Mesothelial cell of epicardium (in vitro differentiated cells): ENCODE data around the gene XCR1. TPM values are rescaled to one million over a fixed set of nuclear protein-coding genes. Genes with fewer than 3 reads are reported as not detected.

Source experiments
- DNase-seq, 2 experiments: peaks; one replicate each; pipeline ENCODE4 v3.0.0; 2021; ENCODE audit warnings: low spot score in 2 of 2; ENCODE audit not compliant: unreplicated experiment in 2 of 2
- H3K27ac Mint-ChIP-seq: 2 replicates; pipeline ENCODE4 v1.8.0; 2021; ENCODE audit warnings: mixed read lengths
- H3K27me3 Mint-ChIP-seq: 2 replicates; pipeline ENCODE4 v1.8.0; 2021; ENCODE audit warnings: low read depth, mixed read lengths
- H3K36me3 Mint-ChIP-seq: 2 replicates; pipeline ENCODE4 v1.8.0; 2021; ENCODE audit warnings: mixed read lengths
- H3K4me1 Mint-ChIP-seq: 2 replicates; pipeline ENCODE4 v1.8.0; 2021; ENCODE audit warnings: mixed read lengths
- H3K4me3 Mint-ChIP-seq: 2 replicates; pipeline ENCODE4 v1.8.0; 2021; ENCODE audit warnings: mild to moderate bottlenecking, moderate library complexity, mixed read lengths
- H3K9me3 Mint-ChIP-seq: 2 replicates; pipeline ENCODE4 v1.8.0; 2021; ENCODE audit warnings: mixed read lengths
- total RNA-seq: library from RNA; stranded (reverse); gene quantifications from 3 replicates; pipeline ENCODE4 v1.2.1, GENCODE V29; 2021
- TF ChIP-seq, protein P1 (sequence below): fragments of 200-600 bp; sonication (generic); IDR thresholded peaks from one replicate; pipeline ENCODE4 v1.5.0; 2021; ENCODE audit warnings: antibody characterized with exemption; ENCODE audit not compliant: unreplicated experiment

Gene XCR1
- total RNA-seq, 1 donor from 2014 or later: not detected

DNA sequence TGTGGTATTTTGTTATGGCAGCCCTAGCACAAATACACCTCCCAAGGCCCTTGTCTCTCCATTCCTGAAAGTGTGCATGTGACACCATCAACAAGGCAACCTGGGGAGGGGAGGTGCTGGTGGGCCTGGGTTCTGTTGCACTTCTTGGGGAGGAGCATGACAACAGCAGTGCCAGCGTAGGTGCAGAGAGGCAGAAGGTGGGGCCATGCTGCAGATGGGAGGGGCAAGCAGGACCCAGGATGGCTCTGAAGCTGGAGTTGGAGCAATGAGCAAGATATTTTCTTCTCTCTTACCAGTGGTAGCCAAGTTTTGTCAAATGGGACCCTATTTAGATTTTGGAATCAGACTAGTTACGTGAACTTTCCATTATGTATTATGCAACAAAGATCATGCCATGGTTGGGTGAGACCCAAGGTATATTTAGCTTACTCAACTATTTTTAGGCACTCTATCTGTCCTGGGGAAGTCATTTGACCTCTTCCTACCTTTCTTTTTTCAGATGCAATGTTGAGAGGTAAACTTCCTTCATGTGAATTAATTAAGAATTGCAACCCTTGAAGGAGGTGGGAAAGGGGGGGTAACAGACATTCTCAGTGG lies 35.1 kb downstream of the XCR1 start:
- no peak overlapping the region for H3K4me3 Mint-ChIP-seq
- peaks cover 6% of the 10 kb centered on the region for H3K27me3 Mint-ChIP-seq
- H3K9me3 Mint-ChIP-seq: no peaks in the 10 kb centered on the region
- H3K36me3 Mint-ChIP-seq: no peaks in the 10 kb centered on the region
- H3K4me1 Mint-ChIP-seq: peaks cover 3% of the 10 kb centered on the region
- no peak overlapping the region for H3K27ac Mint-ChIP-seq
- TF ChIP-seq, protein P1, sequence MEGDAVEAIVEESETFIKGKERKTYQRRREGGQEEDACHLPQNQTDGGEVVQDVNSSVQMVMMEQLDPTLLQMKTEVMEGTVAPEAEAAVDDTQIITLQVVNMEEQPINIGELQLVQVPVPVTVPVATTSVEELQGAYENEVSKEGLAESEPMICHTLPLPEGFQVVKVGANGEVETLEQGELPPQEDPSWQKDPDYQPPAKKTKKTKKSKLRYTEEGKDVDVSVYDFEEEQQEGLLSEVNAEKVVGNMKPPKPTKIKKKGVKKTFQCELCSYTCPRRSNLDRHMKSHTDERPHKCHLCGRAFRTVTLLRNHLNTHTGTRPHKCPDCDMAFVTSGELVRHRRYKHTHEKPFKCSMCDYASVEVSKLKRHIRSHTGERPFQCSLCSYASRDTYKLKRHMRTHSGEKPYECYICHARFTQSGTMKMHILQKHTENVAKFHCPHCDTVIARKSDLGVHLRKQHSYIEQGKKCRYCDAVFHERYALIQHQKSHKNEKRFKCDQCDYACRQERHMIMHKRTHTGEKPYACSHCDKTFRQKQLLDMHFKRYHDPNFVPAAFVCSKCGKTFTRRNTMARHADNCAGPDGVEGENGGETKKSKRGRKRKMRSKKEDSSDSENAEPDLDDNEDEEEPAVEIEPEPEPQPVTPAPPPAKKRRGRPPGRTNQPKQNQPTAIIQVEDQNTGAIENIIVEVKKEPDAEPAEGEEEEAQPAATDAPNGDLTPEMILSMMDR: no peak
- no peak for DNase-seq

DNA sequence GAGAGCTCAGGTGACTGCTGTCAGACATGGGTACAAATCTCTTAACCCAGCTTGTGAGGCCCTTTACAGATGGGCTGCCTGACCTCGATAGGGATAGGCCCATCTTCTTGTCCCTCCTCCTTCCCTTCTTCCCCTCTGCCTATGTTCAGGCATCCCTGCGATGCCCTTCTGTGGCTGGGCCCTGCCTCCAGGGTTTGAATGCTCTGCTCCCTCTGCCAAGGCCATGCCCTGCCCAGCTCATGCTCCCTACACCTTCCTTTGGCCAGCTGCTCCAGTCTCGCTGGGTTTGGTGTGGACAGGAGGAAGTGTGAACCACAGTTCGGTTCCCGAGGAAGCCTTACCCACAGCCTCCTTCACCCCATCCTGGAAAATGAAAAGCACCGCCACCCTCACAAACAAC lies 35.9 kb downstream of the XCR1 start:
- H3K4me3 Mint-ChIP-seq: no peak overlapping the region
- H3K9me3 Mint-ChIP-seq: no peaks in the 10 kb centered on the region
- H3K36me3 Mint-ChIP-seq: no peaks in the 10 kb centered on the region
- DNase-seq: no peak
- TF ChIP-seq, protein P1: no peak
- H3K27ac Mint-ChIP-seq: no peak overlapping the region
- peaks cover 3% of the 10 kb centered on the region for H3K4me1 Mint-ChIP-seq
- no peaks in the 10 kb centered on the region for H3K27me3 Mint-ChIP-seq

DNA sequence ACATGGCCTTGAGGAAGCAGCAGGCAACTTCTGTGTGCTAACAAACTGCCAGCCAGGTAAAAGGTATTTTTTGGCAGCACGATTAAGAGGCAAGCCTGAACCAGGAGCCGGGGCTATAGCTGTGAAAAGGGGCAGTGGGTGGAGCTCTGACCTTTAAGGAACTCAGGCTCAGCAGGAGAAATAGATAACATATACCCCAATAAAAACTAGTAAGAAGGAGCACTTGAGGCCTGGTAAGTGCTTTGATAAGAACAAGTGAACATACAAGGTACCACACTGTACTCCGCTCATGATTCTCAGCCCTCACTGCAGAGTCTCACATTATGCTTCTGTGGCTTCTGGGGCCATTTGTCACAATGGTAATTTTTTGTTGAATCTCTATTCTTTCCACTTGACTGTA lies 37.1 kb downstream of the XCR1 start:
- no peak overlapping the region for H3K4me3 Mint-ChIP-seq
- DNase-seq: no peak
- H3K4me1 Mint-ChIP-seq: peaks cover 3% of the 10 kb centered on the region
- H3K27me3 Mint-ChIP-seq: no peaks in the 10 kb centered on the region
- H3K36me3 Mint-ChIP-seq: no peaks in the 10 kb centered on the region
- no peaks in the 10 kb centered on the region for H3K9me3 Mint-ChIP-seq
- TF ChIP-seq, protein P1: no peak
- H3K27ac Mint-ChIP-seq: no peak overlapping the region

DNA sequence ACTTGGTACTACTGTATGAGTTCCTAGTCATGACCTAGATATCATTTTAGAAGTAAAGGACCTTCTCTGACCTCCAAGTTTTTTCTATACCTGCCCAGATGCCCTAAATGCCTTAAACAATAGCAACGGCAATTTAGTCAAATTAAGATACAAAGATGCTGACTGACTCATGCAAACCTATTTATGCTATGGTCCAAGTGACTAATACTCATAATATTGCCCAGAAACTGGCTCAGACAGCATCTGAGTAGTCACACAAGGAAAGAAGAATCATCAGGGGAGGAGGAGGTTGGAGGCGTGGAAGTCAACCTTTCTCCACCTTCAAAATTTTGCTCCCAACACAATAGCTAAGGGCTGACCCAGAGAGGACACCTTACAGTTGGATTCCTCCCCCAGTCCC lies 38.5 kb downstream of the XCR1 start:
- DNase-seq: no peak
- Mint-ChIP-seq H3K4me3 (no peak overlapping the region), H3K27ac (no peak overlapping the region), H3K27me3 (no peaks in the 10 kb centered on the region), H3K36me3 (no peaks in the 10 kb centered on the region), H3K9me3 (no peaks in the 10 kb centered on the region), H3K4me1 (peaks cover 5% of the 10 kb centered on the region)
- TF ChIP-seq, protein P1: no peak

DNA sequence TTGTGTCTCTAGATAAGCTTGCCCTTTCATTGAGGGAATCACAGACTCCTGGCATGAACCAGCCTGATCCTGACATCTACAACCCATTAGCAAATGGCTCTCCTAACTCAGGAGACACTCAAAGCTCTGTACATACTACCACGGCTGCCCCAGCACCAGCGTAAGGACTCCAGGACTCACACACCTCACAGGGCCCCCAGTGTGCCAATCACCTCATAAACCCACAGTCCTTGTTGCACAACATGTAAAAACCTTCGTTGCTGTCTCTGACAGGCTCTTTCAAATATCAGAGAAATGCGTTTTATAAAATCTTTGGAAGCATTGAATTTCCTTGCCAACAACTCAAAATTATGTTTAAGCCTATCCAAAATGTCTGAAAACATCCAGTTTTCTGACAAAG lies 38.9 kb downstream of the XCR1 start:
- Mint-ChIP-seq H3K27ac (no peak overlapping the region), H3K4me1 (peaks cover 6% of the 10 kb centered on the region), H3K4me3 (no peak overlapping the region), H3K9me3 (no peaks in the 10 kb centered on the region), H3K36me3 (no peaks in the 10 kb centered on the region), H3K27me3 (no peaks in the 10 kb centered on the region)
- DNase-seq: no peak
- TF ChIP-seq, protein P1: no peak
